Heart left ventricle (tissue), 13 donors: Measurements from ENCODE around the gene AMBN.

Experiments
- CTCF ChIP-seq, 12 donors: fragments of 200-600 bp; sonication (generic) in 4 of 12; IDR thresholded peaks; one replicate each; pipeline versions ENCODE4 v1.5.0 to v1.8.0; 2018 to 2022; ENCODE audit warnings: antibody characterized with exemption in 12 of 12, mild to moderate bottlenecking in 5 of 12
- POLR2A ChIP-seq, 2 donors: fragments of 450-650 bp; IDR thresholded peaks; one replicate each; pipeline ENCODE4 v1.6.1; 2017; ENCODE audit warnings: antibody characterized with exemption in 2 of 2, mild to moderate bottlenecking in 2 of 2, moderate library complexity in 2 of 2
- donor health status: ischemic (EF 13 %, LVEDD 7.1; RV severe dilation, severe dysfunction).
- donor health status: DM: no; HTN: yes; CAD: no.
- donor health status: DM: no; HTN: no; CAD: no.
- donor health status: ischemic (EF 25% LVEDD 6.9; RV normal size, moderate dysfunction).
- donor health status: ischemic (EF 25% LVEDD 5.7; RV mildly dilated, moderate dysfunction).
- donor health status: ischemic (EF 35%, LVEDD 5.7; RV mildly dilated, moderate dysfunction).
- donor health status: nonischemic (EF 11% LVEDD 7.7; RV severe dilation, severe dysfunction).
- donor health status: DM: yes; HTN: yes; CAD: no.
- donor health status: PGD.
- donor health status: ischemic (EF 29% LVEDD 5.4; RV normal size, mild dysfunction).
- donor health status: nonischemic (EF 23%, LVEDD 6.1; RV moderate dilation, normal function).

GRCh38 chr4:70594196-70594595 is 2.1 kb downstream of the AMBN start:
- TF ChIP-seq CTCF (IDR thresholded peaks at IDR 0.05) (no peak), POLR2A (IDR thresholded peaks at IDR 0.05) (no peak)
